Mesangial cell (primary cell): ENCODE results near the gene TMBIM1. TPM values are rescaled to one million over a fixed set of nuclear protein-coding genes. Genes with fewer than 3 reads are reported as not detected.

Experiments used
- total RNA-seq: library from RNA; depleted of rRNA; stranded (reverse); fragments of >200 nt; gene quantifications from 2 replicates; pipeline ENCODE4 v1.2.3, GENCODE V29; 2015

Gene TMBIM1
- 138 and 139 TPM in 2 replicates for total RNA-seq

GRCh38 chr2:218292048-218293014 lies at the start of gene TMBIM1:
Gene TMBIM1 (minus strand): TSS chr2:218292503. CDS start chr2:218282141, 10,362 bp downstream.

GRCh38 chr2:218269900-218270720 lies 22.2 kb downstream of the TMBIM1 start, which contains the start of the genes AAMP and PNKD:
Gene AAMP (minus strand): TSS chr2:218270137. CDS start chr2:218270086, 51 bp downstream.
Gene PNKD (plus strand): TSS chr2:218270519. CDS start chr2:218270536, 17 bp downstream.

GRCh38 chr2:218260742-218261422 lies 31.4 kb downstream of the TMBIM1 start, which contains the start of gene GPBAR1:
Gene GPBAR1 (plus strand): TSS chr2:218261015. CDS start chr2:218262725, 1,710 bp downstream.

Other genes with a start within 250 kb of the TMBIM1 start
- not detected in 2 replicates for gene RUFY4, start 223.2 kb downstream of the TMBIM1 start, total RNA-seq
- not detected in 2 replicates for gene CXCR2, start 166.5 kb downstream of the TMBIM1 start, total RNA-seq
- gene CXCR1, start 125.5 kb downstream of the TMBIM1 start, total RNA-seq: not detected in 2 replicates
- 209 and 386 TPM in 2 replicates for gene ARPC2, start 75.3 kb downstream of the TMBIM1 start, total RNA-seq
- 0.13 and 0.16 TPM in 2 replicates for gene GPBAR1, start 31.5 kb downstream of the TMBIM1 start, total RNA-seq
- 87.7 and 88.8 TPM in 2 replicates for gene AAMP, start 22.4 kb downstream of the TMBIM1 start, total RNA-seq
- 49.9 and 87.0 TPM in 2 replicates for gene PNKD, start 22.0 kb downstream of the TMBIM1 start, total RNA-seq
- not detected in 2 replicates for gene CATIP, start 64.4 kb upstream of the TMBIM1 start, total RNA-seq
- gene SLC11A1, start 89.8 kb upstream of the TMBIM1 start, total RNA-seq: 0.63 TPM in 1 of 2 replicates, not detected in the other
- gene CTDSP1, start 107.4 kb upstream of the TMBIM1 start, total RNA-seq: 45.6 and 98.8 TPM in 2 replicates
- not detected in 2 replicates for gene VIL1, start 126.6 kb upstream of the TMBIM1 start, total RNA-seq